GM23338 (cell line): Measurements from ENCODE around the gene ADRA2B. TPM values are rescaled to one million over a fixed set of nuclear protein-coding genes. Genes with fewer than 3 reads are reported as not detected.
A peak's percentile ranks its signal among the peaks of the same experiment; 100 is the strongest.

Experiments
- ATAC-seq: fragments of 200-7000 bp; cut with Tn5 transposase; 3 replicates; pipeline ENCODE4 v1.9.1; 2020
- DNase-seq: peaks from one replicate; pipeline ENCODE4 v3.0.0-alpha.2; 2015; ENCODE audit warnings: low spot score
- H2AFZ ChIP-seq: fragments of 200-600 bp; sonication (generic); 2 replicates; pipeline ENCODE4 v1.8.0; 2016; ENCODE audit warnings: antibody characterized with exemption, mild to moderate bottlenecking, moderate library complexity
- H3F3A ChIP-seq: fragments of 200-600 bp; sonication (generic); replicated peaks from 2 replicates; pipeline ENCODE4 v1.8.0; 2017; ENCODE audit warnings: antibody characterized with exemption, mixed run types, low read depth
- H3K27ac ChIP-seq: fragments of 200-600 bp; sonication (generic); 2 replicates; pipeline ENCODE4 v1.6.1; 2016; ENCODE audit warnings: low read depth
- H3K27me3 ChIP-seq: fragments of 200-600 bp; sonication (generic); 2 replicates; pipeline ENCODE4 v1.8.0; 2016; ENCODE audit warnings: mild to moderate bottlenecking, mixed run types, moderate library complexity; ENCODE audit not compliant: insufficient read depth
- H3K36me3 ChIP-seq: fragments of 200-600 bp; sonication (generic); 2 replicates; pipeline ENCODE4 v1.8.0; 2016; ENCODE audit warnings: mild to moderate bottlenecking; ENCODE audit not compliant: insufficient read depth
- H3K4me1 ChIP-seq: fragments of 200-600 bp; sonication (generic); 2 replicates; pipeline ENCODE4 v1.8.0; 2016; ENCODE audit warnings: mild to moderate bottlenecking, moderate library complexity; ENCODE audit not compliant: insufficient read depth
- H3K4me2 ChIP-seq: fragments of 200-600 bp; sonication (generic); 2 replicates; pipeline ENCODE4 v1.7.1; 2017; ENCODE audit warnings: mixed run types
- H3K4me3 ChIP-seq: fragments of 200-600 bp; sonication (generic); 2 replicates; pipeline ENCODE4 v1.6.1; 2016; ENCODE audit warnings: mixed run types
- H3K79me2 ChIP-seq: fragments of 200-600 bp; sonication (generic); replicated peaks from 2 replicates; pipeline ENCODE4 v1.8.0; 2017; ENCODE audit warnings: mild to moderate bottlenecking; ENCODE audit not compliant: insufficient read depth
- H3K9me2 ChIP-seq: fragments of 200-600 bp; sonication (generic); 2 replicates; pipeline ENCODE4 v1.8.0; 2017; ENCODE audit not compliant: insufficient read depth
- H4K20me1 ChIP-seq: fragments of 200-600 bp; sonication (generic); replicated peaks from 2 replicates; pipeline ENCODE4 v1.8.0; 2017; ENCODE audit warnings: mild to moderate bottlenecking; ENCODE audit not compliant: insufficient read depth
- H3K27ac Mint-ChIP-seq: 2 replicates; pipeline ENCODE4 v1.8.0; 2020; ENCODE audit warnings: inconsistent platforms, mild to moderate bottlenecking, moderate library complexity, mixed read lengths
- H3K27me3 Mint-ChIP-seq: 3 replicates; pipeline ENCODE4 v1.8.0; 2022; ENCODE audit warnings: low read depth, mild to moderate bottlenecking, moderate library complexity, mixed read lengths, inconsistent platforms; ENCODE audit not compliant: insufficient read depth, poor library complexity
- H3K36me3 Mint-ChIP-seq: 3 replicates; pipeline ENCODE4 v1.8.0; 2021; ENCODE audit warnings: low read depth, mild to moderate bottlenecking, inconsistent platforms, moderate library complexity, mixed read lengths
- H3K4me1 Mint-ChIP-seq: 3 replicates; pipeline ENCODE4 v1.8.0; 2020; ENCODE audit warnings: mild to moderate bottlenecking, inconsistent platforms, mixed read lengths
- H3K4me3 Mint-ChIP-seq: 3 replicates; pipeline ENCODE4 v1.8.0; 2021; ENCODE audit warnings: moderate library complexity, mild to moderate bottlenecking, inconsistent platforms, mixed read lengths
- H3K9me3 Mint-ChIP-seq: 3 replicates; pipeline ENCODE4 v1.8.0; 2020; ENCODE audit warnings: moderate library complexity, mild to moderate bottlenecking, inconsistent platforms, mixed read lengths
- CREB1 ChIP-seq: fragments of 250-450 bp; sonication (Bioruptor Pico); IDR thresholded peaks from 2 replicates; pipeline ENCODE4 v1.5.0; 2020; ENCODE audit warnings: low read depth, mild to moderate bottlenecking, moderate library complexity
- EZH2 ChIP-seq: fragments of 200-600 bp; sonication (generic); IDR thresholded peaks from one replicate; pipeline ENCODE4 v1.8.0; 2017; ENCODE audit warnings: antibody characterized with exemption, mild to moderate bottlenecking, low read depth; ENCODE audit not compliant: unreplicated experiment
- NANOG ChIP-seq: IDR thresholded peaks from 2 replicates; pipeline ENCODE4 v1.6.1; 2016; ENCODE audit warnings: antibody characterized with exemption, borderline replicate concordance
- POLR2AphosphoS5 ChIP-seq: IDR thresholded peaks from 2 replicates; pipeline ENCODE4 v1.6.1; 2016; ENCODE audit warnings: antibody characterized with exemption, low read depth
- ZNF114 ChIP-seq: fragments of 250-450 bp; sonication (Bioruptor Pico); IDR thresholded peaks from 2 replicates; pipeline ENCODE4 v1.5.0; 2020; ENCODE audit warnings: mild to moderate bottlenecking, moderate library complexity
- ZNF331 ChIP-seq: fragments of 250-450 bp; sonication (Bioruptor Pico); IDR thresholded peaks from 2 replicates; pipeline ENCODE4 v1.5.0; 2020; ENCODE audit warnings: low read depth, mild to moderate bottlenecking, moderate library complexity
- polyA plus RNA-seq: library from polyadenylated mRNA; unstranded; fragments of >200 nt; fragmentation: Nextera tagmentation; extraction: Ambion mirVana; gene quantifications from 2 replicates; pipeline ENCODE4 v1.2.1, GENCODE V29; 2016
- total RNA-seq: library from RNA; depleted of rRNA; stranded (reverse); fragments of >200 nt; shearing (Covaris generic); gene quantifications from 2 replicates; pipeline ENCODE4 v1.2.3, GENCODE V29; 2014
- TF ChIP-seq, protein P1 (sequence below): IDR thresholded peaks from 2 replicates; pipeline ENCODE4 v1.6.1; 2016; ENCODE audit warnings: antibody characterized with exemption
- TF ChIP-seq, protein P2 (sequence below), 2 experiments: fragments of 200-600 bp in 1 of 2; sonication (generic) in 1 of 2; conservative IDR thresholded peaks; 2 replicates each; pipeline versions ENCODE4 v1.5.1 to v1.6.1; 2016 to 2017; ENCODE audit warnings: antibody characterized with exemption in 2 of 2, low read depth in 2 of 2, mild to moderate bottlenecking in 2 of 2, moderate library complexity in 1 of 2
- TF ChIP-seq, protein P3 (sequence below): IDR thresholded peaks from one replicate; pipeline ENCODE4 v1.6.1; 2018; ENCODE audit warnings: antibody characterized with exemption; ENCODE audit not compliant: unreplicated experiment

Gene ADRA2B
- total and polyA plus RNA-seq, 2 experiments from 2014 or later: 1.7 to 5.9 TPM

DNA sequence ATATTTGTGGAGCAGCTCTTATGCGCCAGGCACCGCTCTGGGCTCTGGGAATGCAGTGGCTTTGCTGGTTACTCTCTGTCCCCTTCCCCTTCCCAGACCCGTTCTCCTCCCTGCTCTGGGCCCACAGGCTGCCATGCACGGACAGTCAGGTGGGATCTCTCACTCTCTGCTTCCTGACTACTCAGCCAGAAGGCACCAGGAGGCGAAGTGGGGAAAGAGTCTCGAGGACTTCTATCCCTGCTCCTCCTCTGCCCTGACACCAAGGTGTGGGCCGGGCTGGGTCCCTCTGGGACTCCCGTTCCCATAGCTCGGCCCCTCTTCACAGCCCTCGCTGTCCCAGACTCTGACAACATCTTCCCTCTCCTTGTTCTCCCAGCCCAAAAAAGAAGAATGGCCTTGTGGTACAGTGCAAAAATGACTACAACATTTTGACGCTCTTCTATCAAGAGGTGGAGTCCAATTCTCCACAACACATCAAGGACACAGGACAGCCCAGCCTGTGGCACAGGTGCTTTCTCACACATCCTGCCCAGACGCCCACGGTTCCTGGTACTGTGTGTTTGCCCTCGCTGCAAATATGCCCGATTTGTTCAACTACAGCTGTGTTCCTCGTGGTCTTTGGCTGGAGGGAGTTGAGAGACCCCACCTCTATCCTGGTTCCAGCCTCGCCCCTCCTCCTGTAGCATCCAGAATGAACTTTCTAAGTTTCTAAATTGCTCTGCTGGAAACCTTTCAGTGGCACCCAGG lies 42.9 kb upstream of the ADRA2B start (continued):
- TF ChIP-seq ZNF114 (CRISPR knock-in tag): no peak
- no peak for TF ChIP-seq ZNF331 (CRISPR knock-in tag)
- no peak for TF ChIP-seq CREB1 (CRISPR knock-in tag)
- TF ChIP-seq, protein P1, sequence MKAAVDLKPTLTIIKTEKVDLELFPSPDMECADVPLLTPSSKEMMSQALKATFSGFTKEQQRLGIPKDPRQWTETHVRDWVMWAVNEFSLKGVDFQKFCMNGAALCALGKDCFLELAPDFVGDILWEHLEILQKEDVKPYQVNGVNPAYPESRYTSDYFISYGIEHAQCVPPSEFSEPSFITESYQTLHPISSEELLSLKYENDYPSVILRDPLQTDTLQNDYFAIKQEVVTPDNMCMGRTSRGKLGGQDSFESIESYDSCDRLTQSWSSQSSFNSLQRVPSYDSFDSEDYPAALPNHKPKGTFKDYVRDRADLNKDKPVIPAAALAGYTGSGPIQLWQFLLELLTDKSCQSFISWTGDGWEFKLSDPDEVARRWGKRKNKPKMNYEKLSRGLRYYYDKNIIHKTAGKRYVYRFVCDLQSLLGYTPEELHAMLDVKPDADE: no peak
- TF ChIP-seq, protein P2, sequence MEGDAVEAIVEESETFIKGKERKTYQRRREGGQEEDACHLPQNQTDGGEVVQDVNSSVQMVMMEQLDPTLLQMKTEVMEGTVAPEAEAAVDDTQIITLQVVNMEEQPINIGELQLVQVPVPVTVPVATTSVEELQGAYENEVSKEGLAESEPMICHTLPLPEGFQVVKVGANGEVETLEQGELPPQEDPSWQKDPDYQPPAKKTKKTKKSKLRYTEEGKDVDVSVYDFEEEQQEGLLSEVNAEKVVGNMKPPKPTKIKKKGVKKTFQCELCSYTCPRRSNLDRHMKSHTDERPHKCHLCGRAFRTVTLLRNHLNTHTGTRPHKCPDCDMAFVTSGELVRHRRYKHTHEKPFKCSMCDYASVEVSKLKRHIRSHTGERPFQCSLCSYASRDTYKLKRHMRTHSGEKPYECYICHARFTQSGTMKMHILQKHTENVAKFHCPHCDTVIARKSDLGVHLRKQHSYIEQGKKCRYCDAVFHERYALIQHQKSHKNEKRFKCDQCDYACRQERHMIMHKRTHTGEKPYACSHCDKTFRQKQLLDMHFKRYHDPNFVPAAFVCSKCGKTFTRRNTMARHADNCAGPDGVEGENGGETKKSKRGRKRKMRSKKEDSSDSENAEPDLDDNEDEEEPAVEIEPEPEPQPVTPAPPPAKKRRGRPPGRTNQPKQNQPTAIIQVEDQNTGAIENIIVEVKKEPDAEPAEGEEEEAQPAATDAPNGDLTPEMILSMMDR (conservative IDR thresholded peaks at IDR 0.05; ENCODE audit: low read depth in 2 of 2): no peak
- TF ChIP-seq POLR2AphosphoS5: no peak
- no peak for TF ChIP-seq NANOG
- TF ChIP-seq EZH2: no peak
- TF ChIP-seq, protein P3, sequence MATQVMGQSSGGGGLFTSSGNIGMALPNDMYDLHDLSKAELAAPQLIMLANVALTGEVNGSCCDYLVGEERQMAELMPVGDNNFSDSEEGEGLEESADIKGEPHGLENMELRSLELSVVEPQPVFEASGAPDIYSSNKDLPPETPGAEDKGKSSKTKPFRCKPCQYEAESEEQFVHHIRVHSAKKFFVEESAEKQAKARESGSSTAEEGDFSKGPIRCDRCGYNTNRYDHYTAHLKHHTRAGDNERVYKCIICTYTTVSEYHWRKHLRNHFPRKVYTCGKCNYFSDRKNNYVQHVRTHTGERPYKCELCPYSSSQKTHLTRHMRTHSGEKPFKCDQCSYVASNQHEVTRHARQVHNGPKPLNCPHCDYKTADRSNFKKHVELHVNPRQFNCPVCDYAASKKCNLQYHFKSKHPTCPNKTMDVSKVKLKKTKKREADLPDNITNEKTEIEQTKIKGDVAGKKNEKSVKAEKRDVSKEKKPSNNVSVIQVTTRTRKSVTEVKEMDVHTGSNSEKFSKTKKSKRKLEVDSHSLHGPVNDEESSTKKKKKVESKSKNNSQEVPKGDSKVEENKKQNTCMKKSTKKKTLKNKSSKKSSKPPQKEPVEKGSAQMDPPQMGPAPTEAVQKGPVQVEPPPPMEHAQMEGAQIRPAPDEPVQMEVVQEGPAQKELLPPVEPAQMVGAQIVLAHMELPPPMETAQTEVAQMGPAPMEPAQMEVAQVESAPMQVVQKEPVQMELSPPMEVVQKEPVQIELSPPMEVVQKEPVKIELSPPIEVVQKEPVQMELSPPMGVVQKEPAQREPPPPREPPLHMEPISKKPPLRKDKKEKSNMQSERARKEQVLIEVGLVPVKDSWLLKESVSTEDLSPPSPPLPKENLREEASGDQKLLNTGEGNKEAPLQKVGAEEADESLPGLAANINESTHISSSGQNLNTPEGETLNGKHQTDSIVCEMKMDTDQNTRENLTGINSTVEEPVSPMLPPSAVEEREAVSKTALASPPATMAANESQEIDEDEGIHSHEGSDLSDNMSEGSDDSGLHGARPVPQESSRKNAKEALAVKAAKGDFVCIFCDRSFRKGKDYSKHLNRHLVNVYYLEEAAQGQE: no peak

DNA sequence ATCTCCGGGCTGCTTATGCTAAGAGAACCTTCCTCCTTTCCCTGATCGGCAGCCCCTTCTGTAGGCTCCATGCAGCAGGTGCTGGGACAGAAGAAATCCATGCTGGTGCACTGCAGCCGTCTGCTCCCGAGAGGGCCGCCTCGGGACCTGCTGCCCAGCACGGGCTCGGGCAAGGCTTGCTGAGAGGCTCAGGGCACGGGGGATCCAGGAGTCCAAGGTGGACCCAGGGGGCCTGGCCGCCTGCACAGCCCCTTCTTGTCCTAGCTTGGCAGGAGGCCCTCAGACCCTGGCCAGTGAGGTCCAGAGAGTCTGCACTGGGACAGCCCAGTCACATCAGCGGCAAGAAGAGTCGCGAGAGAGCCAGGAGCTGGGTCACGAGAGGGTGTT lies 42.2 kb upstream of the ADRA2B start:
- Histone ChIP-seq H2AFZ (peak overlapping the region; percentile 81; the same call in 1 of the 2 replicates), H3K27me3 (no peaks in the 10 kb centered on the region), H3K79me2 (no peaks in the 10 kb centered on the region), H3K9me2 (no peaks in the 10 kb centered on the region), H4K20me1 (no peaks in the 10 kb centered on the region), H3K4me3 (no peak overlapping the region), H3K36me3 (no peaks in the 10 kb centered on the region), H3K27ac (no peak overlapping the region), H3K4me1 (peaks cover 8% of the 10 kb centered on the region; the same call in 1 of the 2 replicates), H3F3A (no peaks in the 10 kb centered on the region), H3K4me2 (no peak overlapping the region)
- Mint-ChIP-seq H3K27me3 (peaks cover 6% of the 10 kb centered on the region), H3K4me3 (no peak overlapping the region), H3K27ac (no peak overlapping the region), H3K4me1 (peaks cover 15% of the 10 kb centered on the region), H3K9me3 (no peaks in the 10 kb centered on the region), H3K36me3 (no peaks in the 10 kb centered on the region; the same call in 2 of the 3 replicates)
- DNase-seq (no peak), ATAC-seq (peak; percentile 18)
- TF ChIP-seq ZNF114 (CRISPR knock-in tag) (no peak), ZNF331 (CRISPR knock-in tag) (no peak), POLR2AphosphoS5 (no peak), EZH2 (no peak)
- TF ChIP-seq, protein P1: no peak
- TF ChIP-seq, protein P3: no peak
